Measurements from ENCODE around the gene FASTKD3.
A peak's percentile ranks its signal among the peaks of the same experiment; 100 is the strongest.
"Not testable (repeated sequence)": the region's sequence is repeated elsewhere in the genome, so short reads cannot be mapped to it uniquely, and the experiment has no call there.

Gene FASTKD3, protein sequence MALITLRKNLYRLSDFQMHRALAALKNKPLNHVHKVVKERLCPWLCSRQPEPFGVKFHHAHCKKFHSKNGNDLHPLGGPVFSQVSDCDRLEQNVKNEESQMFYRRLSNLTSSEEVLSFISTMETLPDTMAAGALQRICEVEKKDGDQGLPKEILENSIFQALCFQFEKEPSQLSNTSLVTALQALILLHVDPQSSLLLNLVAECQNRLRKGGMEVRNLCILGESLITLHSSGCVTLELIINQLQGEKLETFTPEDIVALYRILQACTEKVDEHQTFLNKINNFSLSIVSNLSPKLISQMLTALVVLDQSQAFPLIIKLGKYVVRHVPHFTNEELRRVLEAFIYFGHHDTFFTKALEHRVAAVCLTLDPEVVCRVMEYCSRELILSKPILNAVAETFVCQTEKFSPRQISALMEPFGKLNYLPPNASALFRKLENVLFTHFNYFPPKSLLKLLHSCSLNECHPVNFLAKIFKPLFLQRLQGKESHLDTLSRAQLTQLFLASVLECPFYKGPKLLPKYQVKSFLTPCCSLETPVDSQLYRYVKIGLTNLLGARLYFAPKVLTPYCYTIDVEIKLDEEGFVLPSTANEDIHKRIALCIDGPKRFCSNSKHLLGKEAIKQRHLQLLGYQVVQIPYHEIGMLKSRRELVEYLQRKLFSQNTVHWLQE

GRCh38 chr5:7868773-7869473, at the start of gene FASTKD3, which contains the start of gene MTRR:
FASTKD3 (minus strand) TSS chr5:7869031; CDS start chr5:7868083, 948 bp downstream.
MTRR (plus strand) TSS chr5:7869148; CDS start chr5:7870795, 1,647 bp downstream.
- DNase-seq, result peak; percentile 91

DNA sequence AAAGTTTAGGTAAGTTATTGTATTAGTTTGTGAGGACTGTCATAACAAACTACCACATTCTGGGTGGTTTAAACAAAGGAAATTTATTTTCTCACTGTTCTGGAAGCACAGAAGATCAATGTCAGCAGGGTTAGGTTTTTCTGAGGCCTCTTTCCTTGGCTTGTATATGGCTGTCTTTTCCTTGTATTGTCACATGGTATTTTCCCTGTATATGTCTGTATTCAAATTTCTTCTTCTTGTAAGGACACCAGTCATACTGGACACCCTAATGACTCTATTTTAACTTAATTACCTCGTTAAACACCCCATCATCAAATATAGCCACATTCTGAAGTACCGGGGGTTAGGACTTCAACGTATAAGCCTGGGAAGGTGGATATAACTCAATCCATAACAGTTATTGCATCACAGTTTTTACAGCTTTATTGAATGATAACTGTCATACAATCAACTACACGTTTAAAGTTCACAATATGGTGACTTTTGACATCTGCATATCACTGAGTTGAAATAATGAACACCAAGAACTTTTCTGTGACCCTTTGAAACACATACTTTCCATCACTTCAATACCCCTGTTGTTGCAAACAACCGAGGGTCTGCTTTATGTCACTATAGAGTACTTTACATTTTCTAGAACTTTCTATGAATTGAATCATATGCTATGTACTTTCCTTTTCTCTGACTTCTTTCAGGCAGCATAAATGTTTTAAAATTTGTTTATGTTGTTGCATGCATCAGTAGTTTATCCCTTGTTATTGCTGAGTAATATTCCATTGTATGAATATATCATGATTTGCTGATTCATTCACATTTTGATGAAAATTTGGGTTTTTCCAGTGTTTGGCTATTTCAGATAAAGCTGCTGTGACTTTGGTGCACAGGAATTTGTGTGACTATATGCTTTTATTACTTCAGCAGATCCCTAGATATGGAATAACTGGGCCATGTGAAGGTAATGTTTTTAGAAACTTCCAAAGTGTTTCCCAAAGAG, 48.6 kb upstream of the FASTKD3 start:
- no peak for DNase-seq

GRCh38 chr5:7916171-7916804, 47.5 kb upstream of the FASTKD3 start:
- DNase-seq, result no peak

- DNase-seq, result not testable (repeated sequence)
Measured at GRCh38 chr5:7911429-7911771, 42.6 kb upstream of the FASTKD3 start.

- DNase-seq, result no peak
Measured at GRCh38 chr5:7910738-7911428, 42.1 kb upstream of the FASTKD3 start.

DNA sequence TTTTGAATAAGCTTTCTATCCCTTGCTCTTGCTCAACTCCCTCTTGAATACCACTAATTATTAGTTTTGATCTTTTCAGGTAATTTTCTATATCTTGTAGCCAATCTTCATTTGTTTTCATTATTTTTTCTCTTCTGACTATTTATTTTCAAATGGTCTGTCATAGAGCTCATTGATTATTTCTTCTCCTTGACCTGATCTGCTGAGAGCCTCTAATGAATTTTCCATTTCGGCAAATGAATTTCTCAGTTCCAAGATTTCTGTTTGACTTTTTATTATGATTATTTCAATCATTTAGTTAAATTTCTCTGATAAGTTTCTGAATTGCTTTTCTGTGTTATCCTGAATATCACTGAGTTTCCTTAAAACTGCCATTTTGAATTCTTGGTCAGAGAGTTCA, 39.5 kb upstream of the FASTKD3 start:
- DNase-seq, result no peak

DNA sequence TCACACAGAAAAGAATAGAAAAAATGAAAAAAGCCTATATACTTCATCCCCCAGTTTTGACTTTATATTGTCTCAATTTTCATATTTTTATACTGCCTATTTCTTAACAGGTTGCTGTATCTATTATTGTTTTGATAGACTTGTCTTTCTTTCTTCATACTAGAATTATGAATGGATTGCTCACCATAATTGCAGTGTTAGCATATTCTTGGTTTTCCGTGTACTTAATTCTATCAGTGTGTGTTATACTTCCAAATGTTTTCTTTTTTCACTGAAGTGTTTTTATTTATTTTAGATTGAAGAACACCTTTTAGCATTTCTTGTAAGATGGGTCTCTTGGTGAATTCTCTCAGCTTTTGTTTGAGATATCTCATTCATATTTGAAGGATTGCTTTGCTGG, 38.8 kb upstream of the FASTKD3 start:
- no peak for DNase-seq

GRCh38 chr5:7904170-7904569, 35.3 kb upstream of the FASTKD3 start:
- no peak for DNase-seq

DNA sequence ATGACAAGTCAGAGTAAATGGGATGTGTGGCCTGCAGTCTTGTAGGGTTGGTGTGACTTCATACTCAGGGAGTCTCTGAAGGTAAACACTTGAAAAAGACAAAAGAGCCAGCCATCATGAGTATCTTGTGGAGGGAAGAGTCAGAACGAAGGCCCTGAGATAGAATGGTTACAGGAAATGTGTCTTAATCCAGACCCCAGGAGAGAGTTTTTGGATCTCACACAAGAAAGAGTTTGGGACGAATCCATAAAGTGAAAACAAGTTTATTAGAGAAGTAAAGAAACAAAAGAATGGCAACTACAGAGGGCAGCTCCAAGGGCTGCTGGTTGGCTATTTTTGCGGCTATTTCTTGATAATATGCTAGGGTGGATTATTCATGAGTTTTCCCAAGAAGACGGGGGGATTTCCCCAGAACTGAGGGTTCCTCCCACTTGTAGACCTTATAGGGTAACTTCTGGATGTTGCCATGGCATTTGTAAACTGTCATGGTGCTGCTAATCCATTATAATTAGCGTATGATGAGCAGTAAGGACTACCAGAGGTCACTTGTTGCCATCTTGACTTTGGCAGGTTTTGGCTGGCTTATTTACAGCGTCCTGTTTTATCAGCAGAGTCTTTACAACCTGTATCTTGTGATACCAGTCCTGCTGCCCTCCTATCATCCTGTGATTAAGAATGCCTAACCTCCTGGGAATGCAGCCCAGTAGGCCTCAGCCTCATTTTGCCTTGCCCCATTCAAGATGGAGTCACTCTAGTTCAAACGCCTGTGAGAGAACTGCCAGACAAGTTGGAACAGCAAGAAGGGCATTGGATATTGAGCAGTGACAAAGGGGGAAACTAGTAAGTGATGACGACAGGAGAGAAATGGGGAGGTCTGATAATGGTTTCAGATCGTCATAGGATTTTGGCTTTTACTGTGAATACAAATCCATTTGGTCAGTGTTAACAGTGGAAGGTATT, 34.1 kb upstream of the FASTKD3 start:
- no peak for DNase-seq

GRCh38 chr5:7902201-7902600, 33.4 kb upstream of the FASTKD3 start:
- no peak for DNase-seq

- peak; percentile 27 for DNase-seq
Measured at GRCh38 chr5:7897014-7897600, 28.3 kb upstream of the FASTKD3 start.

DNA sequence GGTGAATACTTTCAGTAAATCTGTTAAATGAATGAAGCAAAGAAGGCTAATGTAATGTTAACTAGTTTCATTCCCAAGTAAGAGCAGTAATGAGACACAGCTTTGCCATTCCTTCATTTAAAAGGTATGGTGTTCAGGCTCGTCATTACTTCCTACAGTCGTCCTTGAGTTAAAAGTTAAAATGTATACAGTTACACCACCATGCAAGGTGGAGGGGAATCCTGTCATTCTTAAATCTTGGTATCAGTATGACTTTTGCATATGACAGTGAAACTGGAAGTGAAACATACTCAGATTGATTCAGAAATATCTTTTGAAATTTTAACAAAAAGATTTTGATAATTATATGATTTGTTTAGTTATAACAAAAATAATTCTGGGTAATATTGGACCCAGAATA, 26.0 kb upstream of the FASTKD3 start:
- no peak for DNase-seq

- DNase-seq, result no peak
Measured at GRCh38 chr5:7894439-7894838, 25.6 kb upstream of the FASTKD3 start.

DNA sequence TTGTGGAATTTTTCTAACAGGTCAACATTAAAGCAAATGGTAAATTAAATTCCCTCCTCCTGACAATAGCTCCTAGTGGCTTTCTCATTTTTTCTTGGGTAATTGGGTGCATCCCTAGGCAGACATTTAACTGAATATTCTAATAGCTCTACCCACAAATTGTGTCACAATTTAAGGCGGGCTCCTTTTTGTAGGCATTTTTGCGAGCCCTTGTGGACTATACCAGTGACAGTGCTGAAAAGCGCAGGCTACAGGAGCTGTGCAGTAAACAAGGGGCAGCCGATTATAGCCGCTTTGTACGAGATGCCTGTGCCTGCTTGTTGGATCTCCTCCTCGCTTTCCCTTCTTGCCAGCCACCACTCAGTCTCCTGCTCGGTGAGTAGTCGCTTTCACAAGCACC, 20.1 kb upstream of the FASTKD3 start:
- DNase-seq, result no peak

- no peak for DNase-seq
Measured at GRCh38 chr5:7886849-7887475, 18.1 kb upstream of the FASTKD3 start.

DNA sequence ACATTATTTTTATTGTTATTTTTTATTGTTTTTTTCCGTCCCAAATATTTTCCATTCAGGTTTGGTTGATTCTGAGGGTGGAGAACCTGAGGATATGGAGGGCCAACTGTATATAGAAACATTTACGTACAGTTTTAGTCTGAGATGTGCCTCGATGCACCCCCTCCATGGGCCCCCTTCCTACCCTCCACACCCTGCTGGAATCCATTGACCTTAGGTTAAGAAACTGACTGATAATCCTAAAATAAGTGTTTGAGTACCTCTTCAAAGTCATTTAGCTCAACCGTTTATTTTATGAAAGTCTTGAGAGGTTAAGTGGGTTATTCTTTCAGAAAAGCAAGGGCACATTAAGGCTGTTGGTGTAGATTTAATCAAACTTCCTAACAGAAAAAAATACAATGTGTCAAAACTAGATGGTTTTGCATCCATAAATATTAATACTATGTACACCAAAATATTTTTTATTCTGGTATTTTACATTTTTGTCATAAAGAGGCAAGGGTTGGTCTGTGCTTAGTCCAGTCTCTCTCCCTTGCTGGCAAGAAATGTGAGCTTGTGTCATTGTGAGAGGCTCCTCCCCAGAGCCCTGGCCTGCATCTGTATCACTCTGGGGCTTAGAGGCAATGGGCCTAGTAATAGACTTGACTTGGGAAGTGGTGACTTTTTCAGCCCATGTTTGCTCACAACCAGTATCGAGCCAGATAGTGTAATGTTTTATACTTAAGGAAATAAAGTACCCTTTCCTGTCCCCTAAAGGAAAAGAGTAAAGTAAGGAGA, 15.8 kb upstream of the FASTKD3 start:
- no peak for DNase-seq

DNA sequence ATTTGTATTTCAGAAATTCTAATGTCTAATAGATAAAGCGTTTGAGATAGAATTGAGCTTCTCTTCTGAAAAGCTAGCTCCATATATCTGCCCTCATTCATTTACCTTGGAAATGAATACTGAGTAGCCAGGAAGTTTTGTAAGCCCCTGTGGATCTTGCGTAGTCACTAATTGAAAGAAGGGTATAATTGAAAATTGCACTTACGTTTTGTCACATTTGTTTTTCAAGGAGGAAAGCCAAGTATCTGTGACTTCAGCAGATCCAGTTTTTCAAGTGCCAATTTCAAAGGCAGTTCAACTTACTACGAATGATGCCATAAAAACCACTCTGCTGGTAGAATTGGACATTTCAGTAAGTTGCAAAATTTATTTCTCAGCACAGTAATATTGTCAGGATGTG, 14.1 kb upstream of the FASTKD3 start:
- DNase-seq, result no peak

DNA sequence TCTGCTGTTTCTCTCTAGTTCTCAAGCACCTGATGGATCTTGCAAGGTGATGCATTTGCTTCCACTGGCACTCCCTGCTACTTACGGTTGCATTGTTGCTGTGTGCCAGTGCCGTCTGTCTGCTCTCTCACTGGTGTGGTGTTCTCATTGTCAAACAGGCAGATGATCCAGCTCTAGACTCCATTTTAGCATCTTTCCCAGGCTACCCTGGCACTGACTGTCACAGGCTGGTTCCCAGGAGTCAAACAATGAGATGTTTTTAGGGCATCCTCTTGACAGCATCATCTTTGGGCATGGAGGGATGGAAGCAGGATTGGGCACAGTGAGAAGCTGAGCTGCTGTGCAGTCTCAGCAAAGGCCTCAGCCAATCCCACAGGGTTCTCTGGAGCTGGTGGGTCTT, 13.0 kb upstream of the FASTKD3 start:
- DNase-seq, result no peak

Data from activated naive CD4-positive, alpha-beta T cell treated with anti-CD3 and anti-CD28 coated beads, Interleukin-2, amount 50 U/mL, for 16 hours (primary cell).